Measurements from ENCODE around the gene ZNF75A. TPM values are rescaled to one million over a fixed set of nuclear protein-coding genes. Genes with fewer than 3 reads are reported as not detected.

Gene ZNF75A
- total and polyA plus RNA-seq, 12 donors: 7.9 to 46.4 (median 24.0) TPM

GRCh38 chr16:3276679-3277078, 28.6 kb upstream of the ZNF75A start:
- H3K27ac ChIP-seq: no peak overlapping the region
- TF ChIP-seq POLR2A (IDR thresholded peaks at IDR 0.05) (no peak), CTCF (IDR thresholded peaks at IDR 0.05) (no peak)
- WGBS, 4 donors: 78 to 94% (median 81%) methylated on average over 5 of the region's 5 CpGs
- no peaks in the 10 kb centered on the region for H3K9me3 ChIP-seq (replicated peaks in 1 of 3)
- H3K4me3 ChIP-seq: no peak overlapping the region
- no peaks in the 10 kb centered on the region for H3K4me1 ChIP-seq (replicated peaks in 1 of 2)
- intact Hi-C loops (cut with DNase I): no loop called here
- H3K36me3 ChIP-seq (replicated peaks in 1 of 2): no peaks in the 10 kb centered on the region
- H3K27me3 ChIP-seq: no peaks in the 10 kb centered on the region
- peak in 2 of 7 donors; percentile 3 to 25 for DNase-seq

- H3K4me3 ChIP-seq: no peak overlapping the region
- no peaks in the 10 kb centered on the region for H3K9me3 ChIP-seq (replicated peaks in 1 of 3)
- TF ChIP-seq CTCF (IDR thresholded peaks at IDR 0.05) (no peak), POLR2A (IDR thresholded peaks at IDR 0.05) (no peak)
- intact Hi-C loops (cut with DNase I): no loop called here
- no peaks in the 10 kb centered on the region for H3K27me3 ChIP-seq
- no peak overlapping the region for H3K27ac ChIP-seq
- DNase-seq: no peak
- H3K4me1 ChIP-seq (replicated peaks in 1 of 2): peaks cover 11 to 22% of the 10 kb centered on the region in 2 donors
- WGBS, 4 donors: 89 to 93% (median 89%) methylated on average over 6 of the region's 6 CpGs
- H3K36me3 ChIP-seq (replicated peaks in 1 of 2): peaks cover 0 to 9% of the 10 kb centered on the region in 2 donors
Measured at GRCh38 chr16:3281222-3281820, 24.0 kb upstream of the ZNF75A start.

- Histone ChIP-seq H3K36me3 (replicated peaks in 1 of 2) (peaks cover 0 to 16% of the 10 kb centered on the region in 2 donors), H3K27me3 (no peaks in the 10 kb centered on the region), H3K4me1 (replicated peaks in 1 of 2) (peaks cover 11 to 22% of the 10 kb centered on the region in 2 donors), H3K9me3 (replicated peaks in 1 of 3) (no peaks in the 10 kb centered on the region), H3K27ac (peak overlapping the region; percentile 90 to 99 (median 98)), H3K4me3 (peak overlapping the region; percentile 6 to 86 (median 82))
- intact Hi-C loops (cut with DNase I): no loop called here
- TF ChIP-seq CTCF (IDR thresholded peaks at IDR 0.05): no peak
- TF ChIP-seq POLR2A (IDR thresholded peaks at IDR 0.05): no peak
- WGBS, 4 donors: 10 to 22% (median 17%) methylated on average over 15 to 29 of the region's 29 CpGs
- DNase-seq: no peak
Measured at GRCh38 chr16:3282103-3282729, 23.1 kb upstream of the ZNF75A start.

- peak; percentile 96 to 98 (median 97) for DNase-seq
- Histone ChIP-seq H3K36me3 (replicated peaks in 1 of 2) (peaks cover 0 to 16% of the 10 kb centered on the region in 2 donors), H3K27ac (peak within 1 kb of the TSS; percentile 90 to 99 (median 98)), H3K9me3 (replicated peaks in 1 of 3) (peaks cover 0 to under 1% (median 0%) of the 10 kb centered on the region in 3 donors), H3K27me3 (no peaks in the 10 kb centered on the region), H3K4me3 (peak within 1 kb of the TSS; percentile 62 to 86 (median 86)), H3K4me1 (replicated peaks in 1 of 2) (peaks cover 11 to 22% of the 10 kb centered on the region in 2 donors)
- intact Hi-C loops (cut with DNase I): no loop called here
- TF ChIP-seq CTCF (IDR thresholded peaks at IDR 0.05) (peak in 2 of 6 experiments; percentile 18), POLR2A (IDR thresholded peaks at IDR 0.05) (peak in 1 of 2 donors; percentile 72)
- 0 to 1% (median 0%) methylated on average over 22 to 72 of the region's 72 CpGs for WGBS, 4 donors
Measured at GRCh38 chr16:3282730-3283542, 22.4 kb upstream of the ZNF75A start, which contains the start of gene ZNF263. ZNF263 (plus strand) TSS chr16:3283491; CDS start chr16:3283819, 328 bp downstream.

All from adrenal gland (tissue), 12 donors.